Ishikawa (cell line): Measurements from ENCODE around the gene EQTN.

Source experiments
- CEBPB ChIP-seq: IDR thresholded peaks from 2 replicates; pipeline ENCODE4 v1.6.1; 2012
- CREB1 ChIP-seq: IDR thresholded peaks from 2 replicates; pipeline ENCODE4 v1.6.1; 2012; ENCODE audit warnings: low read depth
- EGR1 ChIP-seq: IDR thresholded peaks from 2 replicates; pipeline ENCODE4 v1.6.1; 2012
- EP300 ChIP-seq: IDR thresholded peaks from 2 replicates; pipeline ENCODE4 v1.6.1; 2012; ENCODE audit warnings: borderline replicate concordance
- FOXM1 ChIP-seq: IDR thresholded peaks from 2 replicates; pipeline ENCODE4 v1.6.1; 2012; ENCODE audit warnings: low read depth, borderline replicate concordance
- NFIC ChIP-seq: IDR thresholded peaks from 2 replicates; pipeline ENCODE4 v1.6.1; 2012
- RAD21 ChIP-seq: IDR thresholded peaks from 2 replicates; pipeline ENCODE4 v1.6.1; 2012; ENCODE audit warnings: low read depth
- TAF1 ChIP-seq: IDR thresholded peaks from 2 replicates; pipeline ENCODE4 v1.6.1; 2012; ENCODE audit warnings: low read depth, mild to moderate bottlenecking
- TCF12 ChIP-seq: IDR thresholded peaks from 2 replicates; pipeline ENCODE4 v1.6.1; 2012; ENCODE audit warnings: low read depth
- TEAD4 ChIP-seq: IDR thresholded peaks from 2 replicates; pipeline ENCODE4 v1.6.1; 2012
- USF1 ChIP-seq: IDR thresholded peaks from 2 replicates; pipeline ENCODE4 v1.6.1; 2012
- YY1 ChIP-seq: IDR thresholded peaks from 2 replicates; pipeline ENCODE4 v1.6.1; 2012; ENCODE audit warnings: low read depth
- ZBTB7A ChIP-seq: IDR thresholded peaks from 2 replicates; pipeline ENCODE4 v1.6.1; 2012; ENCODE audit warnings: low read depth
- TF ChIP-seq, protein P1 (sequence below): IDR thresholded peaks from 2 replicates; pipeline ENCODE4 v1.6.1; 2012; ENCODE audit warnings: low read depth, mild to moderate bottlenecking
- TF ChIP-seq, protein P2 (sequence below): IDR thresholded peaks from 2 replicates; pipeline ENCODE4 v1.6.1; 2012

The EQTN gene

GRCh38 chr9:27303219-27303618, 6.3 kb upstream of the EQTN start:
- no peak for TF ChIP-seq TCF12
- TF ChIP-seq EP300, result no peak
- no peak for TF ChIP-seq EGR1
- no peak for TF ChIP-seq CEBPB
- TF ChIP-seq RAD21, result no peak
- no peak for TF ChIP-seq TEAD4
- TF ChIP-seq ZBTB7A, result no peak
- no peak for TF ChIP-seq NFIC
- TF ChIP-seq FOXM1, result no peak
- TF ChIP-seq, protein P1, sequence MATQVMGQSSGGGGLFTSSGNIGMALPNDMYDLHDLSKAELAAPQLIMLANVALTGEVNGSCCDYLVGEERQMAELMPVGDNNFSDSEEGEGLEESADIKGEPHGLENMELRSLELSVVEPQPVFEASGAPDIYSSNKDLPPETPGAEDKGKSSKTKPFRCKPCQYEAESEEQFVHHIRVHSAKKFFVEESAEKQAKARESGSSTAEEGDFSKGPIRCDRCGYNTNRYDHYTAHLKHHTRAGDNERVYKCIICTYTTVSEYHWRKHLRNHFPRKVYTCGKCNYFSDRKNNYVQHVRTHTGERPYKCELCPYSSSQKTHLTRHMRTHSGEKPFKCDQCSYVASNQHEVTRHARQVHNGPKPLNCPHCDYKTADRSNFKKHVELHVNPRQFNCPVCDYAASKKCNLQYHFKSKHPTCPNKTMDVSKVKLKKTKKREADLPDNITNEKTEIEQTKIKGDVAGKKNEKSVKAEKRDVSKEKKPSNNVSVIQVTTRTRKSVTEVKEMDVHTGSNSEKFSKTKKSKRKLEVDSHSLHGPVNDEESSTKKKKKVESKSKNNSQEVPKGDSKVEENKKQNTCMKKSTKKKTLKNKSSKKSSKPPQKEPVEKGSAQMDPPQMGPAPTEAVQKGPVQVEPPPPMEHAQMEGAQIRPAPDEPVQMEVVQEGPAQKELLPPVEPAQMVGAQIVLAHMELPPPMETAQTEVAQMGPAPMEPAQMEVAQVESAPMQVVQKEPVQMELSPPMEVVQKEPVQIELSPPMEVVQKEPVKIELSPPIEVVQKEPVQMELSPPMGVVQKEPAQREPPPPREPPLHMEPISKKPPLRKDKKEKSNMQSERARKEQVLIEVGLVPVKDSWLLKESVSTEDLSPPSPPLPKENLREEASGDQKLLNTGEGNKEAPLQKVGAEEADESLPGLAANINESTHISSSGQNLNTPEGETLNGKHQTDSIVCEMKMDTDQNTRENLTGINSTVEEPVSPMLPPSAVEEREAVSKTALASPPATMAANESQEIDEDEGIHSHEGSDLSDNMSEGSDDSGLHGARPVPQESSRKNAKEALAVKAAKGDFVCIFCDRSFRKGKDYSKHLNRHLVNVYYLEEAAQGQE, result no peak
- TF ChIP-seq, protein P2, sequence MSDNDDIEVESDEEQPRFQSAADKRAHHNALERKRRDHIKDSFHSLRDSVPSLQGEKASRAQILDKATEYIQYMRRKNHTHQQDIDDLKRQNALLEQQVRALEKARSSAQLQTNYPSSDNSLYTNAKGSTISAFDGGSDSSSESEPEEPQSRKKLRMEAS, result no peak
- TF ChIP-seq TAF1, result no peak
- no peak for TF ChIP-seq USF1
- TF ChIP-seq YY1, result no peak

- TF ChIP-seq YY1 (no peak), USF1 (no peak), RAD21 (no peak), TCF12 (no peak), EGR1 (no peak), TAF1 (no peak), ZBTB7A (no peak), CREB1 (no peak), CEBPB (no peak), NFIC (no peak)
- TF ChIP-seq, protein P1, result no peak
- TF ChIP-seq, protein P2, result no peak
These were observed 3.0 kb downstream of the EQTN start for GRCh38 chr9:27293996-27294395.

- no peak for TF ChIP-seq USF1
- TF ChIP-seq CEBPB, result no peak
- no peak for TF ChIP-seq EP300
- TF ChIP-seq YY1, result no peak
- TF ChIP-seq TEAD4, result no peak
- TF ChIP-seq NFIC, result no peak
- no peak for TF ChIP-seq FOXM1
- TF ChIP-seq ZBTB7A, result no peak
- no peak for TF ChIP-seq TAF1
- no peak for TF ChIP-seq RAD21
- TF ChIP-seq CREB1, result no peak
- TF ChIP-seq, protein P2, result no peak
- TF ChIP-seq EGR1, result no peak
- TF ChIP-seq, protein P1, result no peak
- TF ChIP-seq TCF12, result no peak
These were observed 4.1 kb downstream of the EQTN start for GRCh38 chr9:27292659-27293405.

- TF ChIP-seq NFIC, result no peak
- no peak for TF ChIP-seq EGR1
- no peak for TF ChIP-seq USF1
- TF ChIP-seq EP300, result no peak
- TF ChIP-seq TEAD4, result no peak
- no peak for TF ChIP-seq TAF1
- TF ChIP-seq, protein P1, result no peak
- TF ChIP-seq ZBTB7A, result no peak
- TF ChIP-seq TCF12, result no peak
- TF ChIP-seq, protein P2, result no peak
- no peak for TF ChIP-seq CEBPB
- no peak for TF ChIP-seq RAD21
- no peak for TF ChIP-seq FOXM1
- TF ChIP-seq YY1, result no peak
- TF ChIP-seq CREB1, result no peak
These were observed 5.7 kb downstream of the EQTN start for GRCh38 chr9:27291292-27291691.
